ENCODE measurements around the gene OR2F1.

Gene OR2F1

GRCh38 chr7:143954135-143954534 lies 509 bp upstream of the OR2F1 start:
- DNase-seq (no peak), ATAC-seq (no peak)

- DNase-seq = no peak
- ATAC-seq = no peak
Observed at GRCh38 chr7:143958781-143959180, 4.1 kb downstream of the OR2F1 start.

- no peak for DNase-seq
Observed at GRCh38 chr7:143960813-143961610, 6.4 kb downstream of the OR2F1 start.

GRCh38 chr7:143965280-143965679 lies 10.6 kb downstream of the OR2F1 start:
- DNase-seq (no peak), ATAC-seq (no peak)

More at GRCh38 chr7:143960813-143961610, 6.4 kb downstream of the OR2F1 start:
- ATAC-seq = no peak

- no peak for DNase-seq
Observed at GRCh38 chr7:143967398-143967797, 12.8 kb downstream of the OR2F1 start.

GRCh38 chr7:143973870-143974416 lies 19.3 kb downstream of the OR2F1 start:
- ATAC-seq = no peak
- no peak for DNase-seq

More at GRCh38 chr7:143967398-143967797, 12.8 kb downstream of the OR2F1 start:
- ATAC-seq = no peak

GRCh38 chr7:143974459-143974858 lies 19.8 kb downstream of the OR2F1 start:
- DNase-seq (no peak), ATAC-seq (no peak)

GRCh38 chr7:143975617-143976016 lies 21.0 kb downstream of the OR2F1 start:
- no peak for DNase-seq
- no peak for ATAC-seq

GRCh38 chr7:143978585-143978984 lies 23.9 kb downstream of the OR2F1 start:
- DNase-seq = no peak
- ATAC-seq = no peak

GRCh38 chr7:143979359-143979758 lies 24.7 kb downstream of the OR2F1 start:
- DNase-seq = no peak

GRCh38 chr7:143979998-143980397 lies 25.4 kb downstream of the OR2F1 start:
- ATAC-seq = no peak
- no peak for DNase-seq

More at GRCh38 chr7:143979359-143979758, 24.7 kb downstream of the OR2F1 start:
- no peak for ATAC-seq

GRCh38 chr7:143980746-143981510 lies 26.3 kb downstream of the OR2F1 start:
- ATAC-seq = no peak
- no peak for DNase-seq

GRCh38 chr7:143983960-143984359 lies 29.3 kb downstream of the OR2F1 start:
- DNase-seq = no peak
- ATAC-seq = no peak

GRCh38 chr7:143987513-143987912 lies 32.9 kb downstream of the OR2F1 start:
- no peak for DNase-seq
- ATAC-seq = no peak

- DNase-seq (no peak), ATAC-seq (no peak)
Observed at GRCh38 chr7:143988976-143989745, 34.5 kb downstream of the OR2F1 start.

- ATAC-seq (no peak), DNase-seq (no peak)
Observed at GRCh38 chr7:143992670-143993069, 38.0 kb downstream of the OR2F1 start.

- ATAC-seq (no peak), DNase-seq (no peak)
Observed at GRCh38 chr7:143993924-143994323, 39.3 kb downstream of the OR2F1 start.

- DNase-seq = no peak
Observed at GRCh38 chr7:144000020-144000419, 45.4 kb downstream of the OR2F1 start, which contains the start of gene OR6B1. Gene OR6B1 (plus strand): TSS chr7:144000320. CDS start chr7:144003997, 3,677 bp downstream.

GRCh38 chr7:144001543-144001942 lies 46.9 kb downstream of the OR2F1 start:
- ATAC-seq = no peak
- DNase-seq = no peak

More at GRCh38 chr7:144000020-144000419, 45.4 kb downstream of the OR2F1 start, which contains the start of gene OR6B1:
- ATAC-seq = no peak

- no peak for DNase-seq
- ATAC-seq = no peak
Observed at GRCh38 chr7:144004703-144005102, 50.1 kb downstream of the OR2F1 start.

- ATAC-seq (no peak), DNase-seq (no peak)
Observed at GRCh38 chr7:144006029-144006691, 51.5 kb downstream of the OR2F1 start.

- DNase-seq (no peak), ATAC-seq (no peak)
Observed at GRCh38 chr7:144006692-144007042, 52.0 kb downstream of the OR2F1 start.
